Prostate gland (tissue), 2 donors: Measurements from ENCODE around the gene SPRED3. TPM values are rescaled to one million over a fixed set of nuclear protein-coding genes. Genes with fewer than 3 reads are reported as not detected.
"Not testable (repeated sequence)": the region's sequence is repeated elsewhere in the genome, so short reads cannot be mapped to it uniquely, and the experiment has no call there.

Experiments
- DNase-seq: peaks from one replicate; pipeline ENCODE4 v3.0.0-alpha.2; 2019; ENCODE audit warnings: low spot score
- H3K27ac ChIP-seq, 2 donors: fragments of 200-600 bp; sonication (generic); 2 replicates each; pipeline ENCODE4 v1.5.1; 2017 to 2019
- H3K27me3 ChIP-seq: fragments of 200-600 bp; sonication (generic); replicated peaks from 2 replicates; pipeline ENCODE4 v1.5.1; 2019; ENCODE audit not compliant: insufficient read depth
- H3K36me3 ChIP-seq, 2 donors: fragments of 200-600 bp; sonication (generic); 1 replicate in 1 of 2; 2 replicates in 1 of 2; pipeline versions ENCODE4 v1.5.1 to v1.8.1; 2017 to 2019
- H3K4me1 ChIP-seq: fragments of 200-600 bp; sonication (generic); replicated peaks from 2 replicates; pipeline ENCODE4 v1.5.1; 2019
- H3K4me3 ChIP-seq, 2 donors: fragments of 200-600 bp; sonication (generic); 2 replicates each; pipeline ENCODE4 v1.5.1; 2017 to 2019
- H3K9me3 ChIP-seq: fragments of 200-600 bp; sonication (generic); 2 replicates; pipeline ENCODE4 v1.5.1; 2017
- CTCF ChIP-seq, 4 experiments: fragments of 200-600 bp in 2 of 4; fragments of 450-650 bp in 2 of 4; sonication (generic) in 2 of 4; IDR thresholded peaks; 1 replicate in 3 of 4; 2 replicates in 1 of 4; pipeline ENCODE4 v1.5.1; 2016 to 2019; ENCODE audit warnings: antibody characterized with exemption in 4 of 4, mild to moderate bottlenecking in 2 of 4, moderate library complexity in 2 of 4
- POLR2A ChIP-seq: fragments of 450-650 bp; IDR thresholded peaks from one replicate; pipeline ENCODE4 v1.6.1; 2016; ENCODE audit warnings: antibody characterized with exemption, mild to moderate bottlenecking
- POLR2AphosphoS5 ChIP-seq: sonication (generic); formaldehyde crosslinking; IDR thresholded peaks from one replicate; pipeline ENCODE4 v1.6.1; 2017; ENCODE audit warnings: antibody characterized with exemption
- WGBS: methylation state at CpG from one replicate; pipeline ENCODE4 v1.1.5; 2018; 5-methylcytosine and 5-hydroxymethylcytosine counted together
- intact Hi-C: fragments of 100-400 bp; cut with DNase I; formaldehyde crosslinking; loops from one replicate; pipeline ENCODE4 v1.14.2; 2022
- total RNA-seq, 2 donors: library from RNA; depleted of rRNA; stranded (reverse); fragments of >200 nt; gene quantifications; one replicate each; pipeline ENCODE4 v1.1.0, GENCODE V29; 2016

SPRED3 gene
- total RNA-seq, 2 donors from 2014 or later, result 0.82 to 3.3 TPM

DNA sequence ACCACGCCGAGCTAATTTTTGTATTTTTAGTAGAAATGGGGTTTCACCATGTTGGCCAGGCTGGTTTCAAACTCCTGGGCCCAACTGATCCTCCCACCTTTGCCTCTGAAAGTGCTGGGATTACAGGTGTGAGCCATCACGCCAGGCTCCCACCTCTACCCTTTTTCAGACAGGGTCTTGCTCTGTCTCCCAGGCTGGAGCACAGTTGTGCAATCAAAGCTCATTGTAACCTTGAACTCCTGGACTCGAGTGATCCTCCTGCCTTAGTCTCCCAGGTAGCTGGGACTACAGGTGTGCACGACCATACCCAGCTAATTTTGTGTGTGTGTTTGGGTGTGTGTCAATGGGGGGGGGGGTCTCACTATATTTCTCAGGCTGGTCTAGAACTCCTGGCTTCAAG is 35.8 kb downstream of the SPRED3 start:
- no peak for TF ChIP-seq POLR2AphosphoS5
- TF ChIP-seq POLR2A, result no peak
- no peak for TF ChIP-seq CTCF (IDR thresholded peaks at IDR 0.05)
- Histone ChIP-seq H3K4me3 (no peak overlapping the region), H3K9me3 (no peaks in the 10 kb centered on the region), H3K27ac (no peak overlapping the region), H3K27me3 (no peaks in the 10 kb centered on the region), H3K36me3 (no peaks in the 10 kb centered on the region), H3K4me1 (no peaks in the 10 kb centered on the region)
- DNase-seq, result no peak
- 92% methylated on average over 5 of the region's 5 CpGs for WGBS
- intact Hi-C loops, result no loop called here

GRCh38 chr19:38425222-38425809 is 36.8 kb downstream of the SPRED3 start:
- intact Hi-C loops, result no loop called here
- Histone ChIP-seq H3K27me3 (no peaks in the 10 kb centered on the region), H3K27ac (no peak overlapping the region)

GRCh38 chr19:38425810-38426466 is 37.4 kb downstream of the SPRED3 start, which contains the start of gene RASGRP4:
RASGRP4 (minus strand) TSS chr19:38426219; CDS start chr19:38426091, 128 bp downstream.
- H3K4me1 ChIP-seq, result no peaks in the 10 kb centered on the region
- H3K4me3 ChIP-seq, result no peak within 1 kb of the TSS
- no peak within 1 kb of the TSS for H3K27ac ChIP-seq
- H3K27me3 ChIP-seq, result no peaks in the 10 kb centered on the region
- 17% methylated on average over 20 of the region's 20 CpGs for WGBS
- TF ChIP-seq CTCF (IDR thresholded peaks at IDR 0.05) (no peak), POLR2A (no peak), POLR2AphosphoS5 (no peak)
- intact Hi-C loops, result no loop called here
- H3K9me3 ChIP-seq, result no peaks in the 10 kb centered on the region
- no peaks in the 10 kb centered on the region for H3K36me3 ChIP-seq
- no peak for DNase-seq

More at GRCh38 chr19:38425222-38425809, 36.8 kb downstream of the SPRED3 start:
- Histone ChIP-seq H3K4me3 (no peak overlapping the region), H3K4me1 (no peaks in the 10 kb centered on the region), H3K36me3 (no peaks in the 10 kb centered on the region), H3K9me3 (no peaks in the 10 kb centered on the region)
- DNase-seq, result no peak
- TF ChIP-seq POLR2A, result no peak
- TF ChIP-seq POLR2AphosphoS5, result no peak
- no peak for TF ChIP-seq CTCF (IDR thresholded peaks at IDR 0.05)
- 75% methylated on average over 6 of the region's 7 CpGs for WGBS

DNA sequence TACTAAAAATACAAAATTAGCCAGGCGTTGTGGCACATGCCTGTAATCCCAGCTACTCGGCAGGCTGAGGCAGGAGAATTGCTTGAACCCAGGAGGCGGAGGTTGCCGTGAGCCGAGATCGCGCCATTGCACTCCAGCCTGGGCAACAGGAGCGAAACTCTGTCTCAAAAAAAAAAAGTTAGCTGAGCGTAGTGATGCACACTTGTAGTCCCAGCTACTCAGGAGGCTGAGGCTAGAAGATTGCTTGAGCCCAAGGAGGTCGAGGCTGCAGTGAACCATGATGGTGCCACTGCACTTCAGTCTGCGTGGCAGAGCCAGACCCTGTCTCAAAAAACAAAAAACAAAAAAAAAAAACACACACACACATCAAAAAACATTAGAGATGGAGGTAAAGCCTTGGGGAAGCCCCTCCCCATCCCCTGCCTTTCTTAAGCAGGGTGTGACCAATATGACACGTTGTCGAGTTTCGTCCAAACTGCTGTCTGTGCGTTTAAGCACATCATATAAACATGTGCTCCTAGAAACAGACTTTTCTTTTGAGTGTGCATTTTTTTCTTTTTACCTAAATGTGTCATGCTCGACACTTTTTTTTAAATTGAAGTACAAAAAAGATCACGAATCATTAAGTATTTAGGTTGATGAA is 38.7 kb downstream of the SPRED3 start:
- H3K4me1 ChIP-seq, DNase-seq, H3K27me3 ChIP-seq, H3K36me3 ChIP-seq, H3K27ac ChIP-seq, intact Hi-C loops, H3K9me3 ChIP-seq, H3K4me3 ChIP-seq: not testable (repeated sequence)
- 65% methylated on average over 16 of the region's 17 CpGs for WGBS

DNA sequence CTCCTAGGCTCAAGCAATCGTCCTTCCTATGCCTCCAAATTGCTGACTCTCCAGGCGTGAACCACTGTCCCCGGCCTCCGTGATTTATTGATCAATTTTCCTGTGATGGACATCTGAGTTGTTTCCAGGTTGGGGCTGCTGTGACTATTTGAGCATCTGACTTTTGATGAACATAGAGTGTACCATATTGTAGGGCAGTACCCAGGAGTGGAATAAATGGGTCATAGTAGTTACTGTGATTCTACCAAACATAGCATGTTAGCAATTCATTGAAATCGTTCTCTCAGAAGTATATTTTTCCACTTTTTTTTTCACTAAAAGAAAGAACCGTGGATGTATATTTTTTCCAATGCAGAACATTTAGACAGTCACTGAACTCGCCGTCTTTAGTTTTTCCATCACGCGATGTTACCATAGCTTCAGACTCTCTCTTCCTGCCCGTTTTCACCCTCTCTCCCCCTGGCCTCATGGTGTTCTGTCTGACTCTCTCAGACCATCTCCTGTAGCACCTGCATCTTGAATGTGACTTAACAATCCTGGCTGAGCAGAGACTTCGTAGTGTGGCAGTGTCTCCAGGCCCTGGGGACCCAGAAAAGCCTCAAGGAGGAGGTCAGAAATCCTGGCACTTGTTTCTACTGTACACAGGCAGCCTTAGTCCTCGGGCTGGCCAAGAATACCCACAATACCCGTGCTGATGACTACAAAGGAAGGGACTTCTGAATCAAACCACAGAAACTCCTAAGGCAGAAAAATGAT is 40.7 kb downstream of the SPRED3 start:
- intact Hi-C loops, result no loop called here
- 52% methylated on average over 14 of the region's 14 CpGs for WGBS

More for the DNA sequence above, 40.7 kb downstream of the SPRED3 start:
- peaks cover 6% of the 10 kb centered on the region for H3K27me3 ChIP-seq
- no peaks in the 10 kb centered on the region for H3K36me3 ChIP-seq
- H3K4me3 ChIP-seq, result no peak overlapping the region
- H3K4me1 ChIP-seq, result no peaks in the 10 kb centered on the region
- TF ChIP-seq POLR2AphosphoS5 (no peak), CTCF (IDR thresholded peaks at IDR 0.05) (no peak), POLR2A (no peak)
- no peaks in the 10 kb centered on the region for H3K9me3 ChIP-seq
- no peak overlapping the region for H3K27ac ChIP-seq
- DNase-seq, result no peak
